A549 (cell line): ENCODE results near the gene NLK.

Experiments
- BCL3 ChIP-seq: fragments of >200 bp; sonication (Bioruptor Twin); formaldehyde crosslinking; IDR thresholded peaks from 3 replicates; pipeline ENCODE4 v1.6.1; 2016
- CBX8 ChIP-seq: fragments of 200-600 bp; sonication (generic); IDR thresholded peaks from 2 replicates; pipeline ENCODE4 v1.6.1; 2016
- CTCF ChIP-seq: fragments of >200 bp; sonication (Bioruptor Twin); formaldehyde crosslinking; IDR thresholded peaks from 3 replicates; pipeline ENCODE4 v1.5.1; 2016
- HDAC2 ChIP-seq: fragments of 200-600 bp; sonication (generic); IDR thresholded peaks from 2 replicates; pipeline ENCODE4 v1.6.1; 2016
- JUN ChIP-seq, 2 experiments: fragments of >200 bp; sonication (Bioruptor Twin); formaldehyde crosslinking; IDR thresholded peaks; 2 replicates in 1 of 2; 3 replicates in 1 of 2; pipeline ENCODE4 v1.6.1; 2016 to 2017
- KDM5A ChIP-seq: fragments of 200-600 bp; sonication (generic); IDR thresholded peaks from 2 replicates; pipeline ENCODE4 v1.6.1; 2016; ENCODE audit warnings: antibody characterized with exemption, mild to moderate bottlenecking
- MYC ChIP-seq: IDR thresholded peaks from 2 replicates; pipeline ENCODE4 v1.6.1; 2012; ENCODE audit warnings: mild to moderate bottlenecking, inconsistent platforms, low read length, improper control_type of control experiment, borderline replicate concordance
- POLR2A ChIP-seq: IDR thresholded peaks from 2 replicates; pipeline ENCODE4 v1.6.1; 2012; ENCODE audit warnings: mild to moderate bottlenecking, low read length
- RAD21 ChIP-seq, 2 experiments: fragments of >200 bp in 1 of 2; sonication (Bioruptor Twin) in 1 of 2; formaldehyde crosslinking in 1 of 2; IDR thresholded peaks in 1 of 2; conservative IDR thresholded peaks in 1 of 2; 2 replicates in 1 of 2; 3 replicates in 1 of 2; pipeline ENCODE4 v1.6.1; 2012 to 2018; ENCODE audit warnings: inconsistent platforms in 1 of 2
- REST ChIP-seq: fragments of 200-600 bp; sonication (generic); IDR thresholded peaks from 2 replicates; pipeline ENCODE4 v1.6.1; 2016; ENCODE audit warnings: antibody characterized with exemption, mild to moderate bottlenecking, moderate library complexity
- SMC3 ChIP-seq: fragments of >200 bp; sonication (Bioruptor Twin); formaldehyde crosslinking; IDR thresholded peaks from 3 replicates; pipeline ENCODE4 v1.6.1; 2018; ENCODE audit warnings: inconsistent platforms
- USF2 ChIP-seq: fragments of 450-650 bp; IDR thresholded peaks from 2 replicates; pipeline ENCODE4 v1.6.1; 2014; ENCODE audit warnings: antibody characterized with exemption
- ZNF302 ChIP-seq: fragments of 250-450 bp; sonication (Bioruptor Pico); IDR thresholded peaks from 2 replicates; pipeline ENCODE4 v1.9.0; 2021; ENCODE audit warnings: inconsistent platforms, mild to moderate bottlenecking, moderate library complexity

- TF ChIP-seq CTCF (no peak), JUN (IDR thresholded peaks at IDR 0.05) (no peak), USF2 (no peak), BCL3 (no peak), MYC (no peak), POLR2A (no peak), RAD21 (conservative IDR thresholded peaks at IDR 0.05 in 1 of 2, IDR thresholded peaks at IDR 0.05 in 1 of 2) (no peak), ZNF302 (CRISPR knock-in tag) (no peak), CBX8 (no peak), SMC3 (no peak), KDM5A (no peak), REST (no peak), HDAC2 (no peak)
These were observed 11.2 kb downstream of the NLK start for GRCh38 chr17:28053725-28054124.
